ENCODE measurements around the gene IGSF10.

The IGSF10 gene

DNA sequence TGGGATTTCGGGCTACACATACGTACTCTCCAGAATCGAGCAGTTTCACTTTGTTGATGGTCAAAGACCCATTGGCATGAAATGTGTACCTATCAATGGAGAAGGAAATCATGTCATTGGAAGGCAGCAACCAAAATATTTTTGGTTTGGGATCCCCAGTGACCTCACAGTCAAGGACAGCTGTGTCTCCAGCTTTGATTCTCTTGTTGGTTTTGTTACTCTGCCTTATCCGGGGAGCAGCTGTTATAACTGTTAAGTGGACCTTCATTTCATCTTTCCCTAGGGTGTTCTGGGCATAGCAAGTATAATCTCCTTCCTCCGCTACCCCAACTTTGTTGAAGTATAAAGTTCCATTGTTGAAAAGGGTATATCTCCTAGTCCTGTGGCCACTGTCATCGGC, 23.0 kb downstream of the IGSF10 start:
- TF ChIP-seq CTCF (IDR thresholded peaks at IDR 0.05), result no peak

DNA sequence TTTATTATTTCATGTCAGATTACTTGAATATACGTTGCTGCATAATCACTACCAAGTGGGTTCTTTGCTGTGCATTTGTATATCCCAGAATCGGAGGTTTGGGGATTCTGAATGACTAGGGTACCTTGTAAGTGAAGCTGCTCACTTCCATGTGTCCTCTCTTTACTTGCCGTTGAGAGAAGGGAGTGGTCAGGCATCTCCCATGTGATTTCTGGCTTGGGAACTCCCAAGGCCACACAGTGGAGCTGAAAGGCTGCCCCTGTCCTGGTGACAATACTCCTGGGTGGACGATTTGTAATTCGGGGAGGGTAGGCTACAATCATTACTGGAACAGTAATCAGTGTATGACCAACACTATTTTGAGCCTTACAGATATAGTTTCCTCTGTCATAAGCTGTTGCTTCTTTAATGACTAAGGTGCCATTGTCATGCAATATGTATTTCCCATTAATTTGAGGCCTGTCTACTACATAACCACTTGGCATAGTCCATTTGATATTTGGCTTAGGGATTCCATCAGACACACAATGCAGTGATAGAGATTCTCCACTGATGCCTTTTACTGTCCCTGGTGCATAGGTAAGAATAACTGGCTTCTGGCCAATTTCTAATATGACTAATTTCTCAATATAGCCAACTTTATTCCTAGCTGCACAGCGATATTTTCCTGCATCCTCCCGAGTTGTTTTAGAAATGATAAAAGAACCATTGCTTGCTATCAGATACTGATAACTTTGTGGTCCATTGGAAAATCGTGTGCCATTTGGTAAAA, 24.0 kb downstream of the IGSF10 start:
- no peak for TF ChIP-seq CTCF (IDR thresholded peaks at IDR 0.05)

- TF ChIP-seq CTCF (IDR thresholded peaks at IDR 0.05), result no peak
Measured at GRCh38 chr3:151434151-151434890, 26.5 kb downstream of the IGSF10 start.

- no peak for TF ChIP-seq CTCF (IDR thresholded peaks at IDR 0.05)
Measured at GRCh38 chr3:151432616-151433372, 28.1 kb downstream of the IGSF10 start.

- no peak for TF ChIP-seq CTCF (IDR thresholded peaks at IDR 0.05)
Measured at GRCh38 chr3:151431940-151432339, 28.9 kb downstream of the IGSF10 start.

- TF ChIP-seq CTCF (IDR thresholded peaks at IDR 0.05), result no peak
Measured at GRCh38 chr3:151430821-151431484, 29.9 kb downstream of the IGSF10 start.

DNA sequence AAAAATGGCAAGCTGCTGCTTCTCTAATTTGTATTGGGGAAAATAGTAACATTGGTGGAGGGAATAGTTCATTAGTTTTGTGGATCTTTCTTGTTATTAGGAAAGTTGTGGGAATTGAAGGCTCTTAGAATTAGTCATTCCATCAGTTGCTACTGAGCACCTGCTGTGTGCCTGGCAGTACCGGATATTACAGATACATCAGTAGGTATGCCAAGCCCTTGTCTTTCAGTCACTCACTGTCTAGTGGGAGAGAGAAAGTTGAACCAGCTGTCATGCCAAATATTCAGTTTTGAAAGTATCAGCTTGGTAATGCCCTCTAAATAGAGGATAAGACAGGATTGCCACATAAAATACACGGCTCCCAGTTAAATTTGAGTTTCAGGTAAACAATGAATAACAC, 32.5 kb downstream of the IGSF10 start:
- no peak for TF ChIP-seq CTCF (IDR thresholded peaks at IDR 0.05)
